Panc1 (cell line): Measurements from ENCODE around the gene PARVB. TPM values are rescaled to one million over a fixed set of nuclear protein-coding genes. Genes with fewer than 3 reads are reported as not detected.

Source experiments
- ATAC-seq: fragments of 200-7000 bp; cut with Tn5 transposase; 2 replicates; pipeline ENCODE4 v1.9.1; 2020; ENCODE audit warnings: mild to moderate bottlenecking, moderate library complexity
- BruUV-seq: library from RNA; stranded (reverse); fragments of 400-500 nt; replicated peaks from 2 replicates; lab custom pipeline; 2021; lab: Mats Ljungman, UMichigan
- CTCF ChIA-PET: fragments of 300-600 bp; sonication (Branson Sonifier 250); formaldehyde crosslinking; loops from one replicate; lab custom pipeline; 2022; ENCODE audit warnings: antibody characterized with exemption; lab: Charles Lee
- POLR2A ChIA-PET: fragments of 300-600 bp; sonication (Branson Sonifier 250); formaldehyde crosslinking; loops from one replicate; lab custom pipeline; 2022; ENCODE audit warnings: antibody characterized with exemption; lab: Charles Lee
- DNase-seq: peaks from one replicate; pipeline ENCODE4 v3.0.0-alpha.2; 2010; ENCODE audit warnings: low read depth, low spot score
- H3K27ac ChIP-seq: 2 replicates; pipeline ENCODE4 v1.5.1; 2011; ENCODE audit warnings: mild to moderate bottlenecking, low read length, inconsistent platforms
- H3K27me3 ChIP-seq: fragments of 200-500 bp; sonication (Bioruptor generic); 2 replicates; pipeline ENCODE4 v1.6.0; 2014; ENCODE audit warnings: low read length, inconsistent platforms; ENCODE audit not compliant: control insufficient read depth, insufficient read depth
- H3K36me3 ChIP-seq: fragments of 200-500 bp; sonication (Bioruptor generic); 2 replicates; pipeline ENCODE4 v1.5.1; 2014; ENCODE audit warnings: inconsistent platforms, mild to moderate bottlenecking, low read length, moderate library complexity; ENCODE audit not compliant: control insufficient read depth, insufficient read depth
- H3K4me1 ChIP-seq: 2 replicates; pipeline ENCODE4 v1.5.1; 2011; ENCODE audit warnings: inconsistent platforms, mild to moderate bottlenecking, low read length, moderate library complexity; ENCODE audit not compliant: control insufficient read depth, insufficient read depth
- H3K4me3 ChIP-seq, 2 experiments: 2 replicates each; pipeline ENCODE4 v1.5.1; 2011 to 2012; ENCODE audit warnings: low read depth in 2 of 2, low read length in 2 of 2, mild to moderate bottlenecking in 2 of 2, inconsistent platforms in 1 of 2, moderate library complexity in 1 of 2
- H3K9me3 ChIP-seq: fragments of 200-500 bp; sonication (Bioruptor generic); 2 replicates; pipeline ENCODE4 v1.5.1; 2014; ENCODE audit warnings: low read depth, mild to moderate bottlenecking, inconsistent platforms, low read length, moderate library complexity; ENCODE audit not compliant: control insufficient read depth, insufficient read depth
- CTCF ChIP-seq: fragments of 450-650 bp; IDR thresholded peaks from 2 replicates; pipeline ENCODE4 v1.5.1; 2017; ENCODE audit warnings: mild to moderate bottlenecking
- POLR2AphosphoS5 ChIP-seq: IDR thresholded peaks from 2 replicates; pipeline ENCODE4 v1.6.1; 2012; ENCODE audit warnings: mild to moderate bottlenecking, low read depth, low read length, moderate library complexity
- SIN3A ChIP-seq: IDR thresholded peaks from 2 replicates; pipeline ENCODE4 v1.6.1; 2012; ENCODE audit warnings: low read depth, mild to moderate bottlenecking, low read length, moderate library complexity, borderline replicate concordance; ENCODE audit not compliant: insufficient read depth
- TCF7L2 ChIP-seq: IDR thresholded peaks from 2 replicates; pipeline ENCODE4 v1.6.1; 2011; ENCODE audit warnings: mild to moderate bottlenecking, low read depth, low read length, inconsistent platforms
- in situ Hi-C: cut with HindIII; loops from 2 replicates; pipeline ENCODE4 v1.10.0; 2016; ENCODE audit warnings: low sequenced_read_pairs, low pct_unique_long_range_greater_than_20kb
- intact Hi-C: fragments of 100-400 bp; cut with micrococcal nuclease; formaldehyde crosslinking; loops from one replicate; pipeline ENCODE4 v1.10.0; 2022; ENCODE audit not compliant: unreplicated experiment
- total RNA-seq: library from RNA; stranded (reverse); gene quantifications from one replicate; pipeline ENCODE4 v1.2.1, GENCODE V29; 2021; ENCODE audit not compliant: unreplicated experiment
- TF ChIP-seq, protein P1 (sequence below), 2 experiments: IDR thresholded peaks; 2 replicates each; pipeline ENCODE4 v1.6.1; 2011 to 2012; ENCODE audit warnings: low read depth in 2 of 2, control low read depth in 1 of 2, low read length in 1 of 2, mild to moderate bottlenecking in 1 of 2, moderate library complexity in 1 of 2; ENCODE audit not compliant: insufficient read depth in 1 of 2

Gene PARVB
- total RNA-seq, 1 experiment from 2014 or later: 28.1 TPM

DNA sequence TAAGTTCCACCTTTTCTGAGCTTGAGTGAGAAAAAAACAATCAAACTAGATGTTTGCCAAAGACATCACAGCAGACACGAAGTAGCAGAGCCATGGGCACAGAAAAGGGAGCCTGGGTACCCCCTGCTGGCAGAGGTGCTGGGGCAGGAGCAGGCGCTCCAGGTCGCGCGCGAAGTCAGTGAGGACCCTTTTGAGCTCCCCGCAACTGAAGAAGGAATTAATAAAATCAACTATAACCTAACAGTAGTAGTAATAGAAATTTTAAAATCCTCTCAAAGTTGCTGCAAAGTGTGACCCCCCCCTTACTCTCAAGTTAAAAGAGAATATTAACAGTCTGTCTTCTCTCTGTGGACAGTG lies 20.0 kb upstream of the PARVB start:
- POLR2A ChIA-PET: no interaction called here
- in situ Hi-C loops (no loop called here), intact Hi-C loops (no loop called here)
- DNase-seq (no peak), ATAC-seq (no peak)
- Histone ChIP-seq H3K9me3 (peaks cover 4% of the 10 kb centered on the region; the same call in 1 of the 2 replicates), H3K4me3 (no peak overlapping the region), H3K36me3 (no peaks in the 10 kb centered on the region), H3K27ac (no peak overlapping the region), H3K4me1 (no peaks in the 10 kb centered on the region), H3K27me3 (no peaks in the 10 kb centered on the region)
- no TSS peak for BruUV-seq
- TF ChIP-seq TCF7L2 (no peak), POLR2AphosphoS5 (no peak), SIN3A (no peak), CTCF (no peak)
- TF ChIP-seq, protein P1, sequence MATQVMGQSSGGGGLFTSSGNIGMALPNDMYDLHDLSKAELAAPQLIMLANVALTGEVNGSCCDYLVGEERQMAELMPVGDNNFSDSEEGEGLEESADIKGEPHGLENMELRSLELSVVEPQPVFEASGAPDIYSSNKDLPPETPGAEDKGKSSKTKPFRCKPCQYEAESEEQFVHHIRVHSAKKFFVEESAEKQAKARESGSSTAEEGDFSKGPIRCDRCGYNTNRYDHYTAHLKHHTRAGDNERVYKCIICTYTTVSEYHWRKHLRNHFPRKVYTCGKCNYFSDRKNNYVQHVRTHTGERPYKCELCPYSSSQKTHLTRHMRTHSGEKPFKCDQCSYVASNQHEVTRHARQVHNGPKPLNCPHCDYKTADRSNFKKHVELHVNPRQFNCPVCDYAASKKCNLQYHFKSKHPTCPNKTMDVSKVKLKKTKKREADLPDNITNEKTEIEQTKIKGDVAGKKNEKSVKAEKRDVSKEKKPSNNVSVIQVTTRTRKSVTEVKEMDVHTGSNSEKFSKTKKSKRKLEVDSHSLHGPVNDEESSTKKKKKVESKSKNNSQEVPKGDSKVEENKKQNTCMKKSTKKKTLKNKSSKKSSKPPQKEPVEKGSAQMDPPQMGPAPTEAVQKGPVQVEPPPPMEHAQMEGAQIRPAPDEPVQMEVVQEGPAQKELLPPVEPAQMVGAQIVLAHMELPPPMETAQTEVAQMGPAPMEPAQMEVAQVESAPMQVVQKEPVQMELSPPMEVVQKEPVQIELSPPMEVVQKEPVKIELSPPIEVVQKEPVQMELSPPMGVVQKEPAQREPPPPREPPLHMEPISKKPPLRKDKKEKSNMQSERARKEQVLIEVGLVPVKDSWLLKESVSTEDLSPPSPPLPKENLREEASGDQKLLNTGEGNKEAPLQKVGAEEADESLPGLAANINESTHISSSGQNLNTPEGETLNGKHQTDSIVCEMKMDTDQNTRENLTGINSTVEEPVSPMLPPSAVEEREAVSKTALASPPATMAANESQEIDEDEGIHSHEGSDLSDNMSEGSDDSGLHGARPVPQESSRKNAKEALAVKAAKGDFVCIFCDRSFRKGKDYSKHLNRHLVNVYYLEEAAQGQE (IDR thresholded peaks at IDR 0.05; ENCODE audit: insufficient read depth in 1 of 2, low read depth in 2 of 2, low read length in 1 of 2): no peak
- CTCF ChIA-PET: no interaction called here

GRCh38 chr22:44005524-44005923 lies 18.6 kb upstream of the PARVB start:
- ChIA-PET POLR2A (no interaction called here), CTCF (no interaction called here)
- H3K27me3 ChIP-seq: no peaks in the 10 kb centered on the region
- H3K9me3 ChIP-seq: peaks cover 4% of the 10 kb centered on the region; the same call in 1 of the 2 replicates
- in situ Hi-C loops (no loop called here), intact Hi-C loops (no loop called here)
- H3K36me3 ChIP-seq: no peaks in the 10 kb centered on the region
- no TSS peak for BruUV-seq
- no peak overlapping the region for H3K27ac ChIP-seq
- H3K4me3 ChIP-seq: no peak overlapping the region
- ATAC-seq: no peak
- TF ChIP-seq TCF7L2: no peak
- no peak for TF ChIP-seq SIN3A
- no peak for TF ChIP-seq POLR2AphosphoS5
- TF ChIP-seq, protein P1 (IDR thresholded peaks at IDR 0.05; ENCODE audit: insufficient read depth in 1 of 2, low read depth in 2 of 2, low read length in 1 of 2): no peak
- TF ChIP-seq CTCF: no peak
- no peaks in the 10 kb centered on the region for H3K4me1 ChIP-seq
- no peak for DNase-seq
